Left ventricle myocardium inferior (tissue), 1 donor: ENCODE results near the gene TSPAN10. TPM values are rescaled to one million over a fixed set of nuclear protein-coding genes. Genes with fewer than 3 reads are reported as not detected.

Source experiments
- DNase-seq: peaks from one replicate; pipeline ENCODE4 v3.0.0-alpha.2; 2020
- H3K27ac ChIP-seq: fragments of 200-600 bp; replicated peaks from 2 replicates; pipeline ENCODE4 v1.8.0; 2021
- H3K27me3 ChIP-seq: fragments of 200-600 bp; 2 replicates; pipeline ENCODE4 v1.8.0; 2021; ENCODE audit warnings: low read depth
- H3K36me3 ChIP-seq: fragments of 200-600 bp; 2 replicates; pipeline ENCODE4 v1.8.0; 2021
- H3K4me1 ChIP-seq: fragments of 200-600 bp; 2 replicates; pipeline ENCODE4 v1.8.0; 2021
- H3K4me3 ChIP-seq: fragments of 200-600 bp; 2 replicates; pipeline ENCODE4 v1.8.0; 2021; ENCODE audit warnings: mild to moderate bottlenecking, moderate library complexity
- H3K9me3 ChIP-seq: fragments of 200-600 bp; replicated peaks from 2 replicates; pipeline ENCODE4 v1.8.0; 2021
- CTCF ChIP-seq: fragments of 200-600 bp; IDR thresholded peaks from 2 replicates; pipeline ENCODE4 v1.8.0; 2021; ENCODE audit warnings: antibody characterized with exemption, mild to moderate bottlenecking, borderline replicate concordance
- intact Hi-C: fragments of 100-400 bp; cut with micrococcal nuclease; formaldehyde crosslinking; loops from one replicate; pipeline ENCODE4 v1.11.0; 2022
- total RNA-seq: library from RNA; stranded (reverse); fragmentation: NEBNext Ultra II Directional; extraction: Animal tissue kit (Norgen Biotek cat#: 25700); gene quantifications from one replicate; pipeline ENCODE4 v1.2.1, GENCODE V29; 2021
- donor health status: DM: no; HTN: yes; CAD: no; lungs with severe emphysema.

TSPAN10 gene
- total RNA-seq, 1 donor from 2014 or later: 0.30 TPM

GRCh38 chr17:81686614-81687013 is 49.6 kb downstream of the TSPAN10 start:
- no peak overlapping the region for H3K4me3 ChIP-seq
- no peaks in the 10 kb centered on the region for H3K9me3 ChIP-seq
- no peaks in the 10 kb centered on the region for H3K27me3 ChIP-seq
- TF ChIP-seq CTCF: no peak
- DNase-seq: no peak
- peaks cover 44% of the 10 kb centered on the region for H3K4me1 ChIP-seq
- H3K27ac ChIP-seq: no peak overlapping the region
- H3K36me3 ChIP-seq: peaks cover 61% of the 10 kb centered on the region
- intact Hi-C loops: no loop called here

- TF ChIP-seq CTCF: no peak
- DNase-seq: no peak
- peaks cover 74% of the 10 kb centered on the region for H3K36me3 ChIP-seq
- no peak overlapping the region for H3K27ac ChIP-seq
- no peaks in the 10 kb centered on the region for H3K9me3 ChIP-seq
- H3K4me3 ChIP-seq: no peak overlapping the region
- peaks cover 30% of the 10 kb centered on the region for H3K4me1 ChIP-seq
- no peaks in the 10 kb centered on the region for H3K27me3 ChIP-seq
- intact Hi-C loops: no loop called here
Observed at GRCh38 chr17:81687770-81688541, 51.0 kb downstream of the TSPAN10 start.

DNA sequence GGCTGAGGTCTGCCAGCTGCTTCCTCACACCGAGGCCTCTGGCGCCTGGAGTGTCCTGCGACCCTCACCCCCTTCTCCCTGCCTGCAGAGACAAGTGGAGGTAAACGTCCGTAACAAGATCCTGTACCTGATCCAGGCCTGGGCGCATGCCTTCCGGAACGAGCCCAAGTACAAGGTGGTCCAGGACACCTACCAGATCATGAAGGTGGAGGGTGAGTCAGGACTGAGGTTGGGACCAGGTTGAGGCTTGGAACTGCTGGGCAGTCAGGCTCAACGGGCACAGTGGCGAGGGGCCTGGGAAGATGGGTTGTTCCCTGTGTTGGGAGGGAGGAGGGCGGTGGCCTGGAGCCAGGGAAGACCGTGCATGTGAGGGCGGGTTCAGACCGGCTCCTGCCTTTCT is 51.6 kb downstream of the TSPAN10 start:
- H3K4me1 ChIP-seq: peaks cover 24% of the 10 kb centered on the region
- H3K27me3 ChIP-seq: no peaks in the 10 kb centered on the region
- intact Hi-C loops: no loop called here
- no peak overlapping the region for H3K4me3 ChIP-seq
- TF ChIP-seq CTCF: no peak
- no peak for DNase-seq
- no peaks in the 10 kb centered on the region for H3K9me3 ChIP-seq
- H3K27ac ChIP-seq: no peak overlapping the region
- H3K36me3 ChIP-seq: peaks cover 81% of the 10 kb centered on the region

DNA sequence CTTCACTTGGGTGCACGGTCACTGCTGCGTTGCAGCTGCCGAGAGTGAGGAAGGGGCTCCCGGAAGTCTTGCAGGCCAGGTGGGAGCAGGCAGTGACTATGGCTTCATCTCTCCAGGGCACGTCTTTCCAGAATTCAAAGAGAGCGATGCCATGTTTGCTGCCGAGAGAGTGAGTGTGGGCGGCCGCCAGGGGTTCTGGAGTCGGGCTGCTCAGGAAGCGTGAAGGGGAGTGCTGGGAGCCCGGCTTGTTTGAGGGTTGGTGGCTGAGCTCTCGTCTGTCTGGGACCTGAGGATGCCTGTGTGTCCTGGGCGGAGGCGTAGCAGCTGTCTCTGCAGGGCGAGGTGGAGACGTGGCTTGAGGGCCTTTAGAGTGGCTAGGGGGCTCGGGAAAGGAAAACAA is 53.1 kb downstream of the TSPAN10 start:
- Histone ChIP-seq H3K4me3 (no peak overlapping the region), H3K27me3 (no peaks in the 10 kb centered on the region), H3K4me1 (peaks cover 12% of the 10 kb centered on the region), H3K36me3 (peaks cover 96% of the 10 kb centered on the region), H3K9me3 (no peaks in the 10 kb centered on the region), H3K27ac (no peak overlapping the region)
- intact Hi-C loops: no loop called here
- no peak for TF ChIP-seq CTCF
- DNase-seq: no peak

- no peak overlapping the region for H3K4me3 ChIP-seq
- intact Hi-C loops: no loop called here
- no peaks in the 10 kb centered on the region for H3K27me3 ChIP-seq
- peaks cover 100% of the 10 kb centered on the region for H3K36me3 ChIP-seq
- no peak for TF ChIP-seq CTCF
- no peak overlapping the region for H3K27ac ChIP-seq
- peaks cover 7% of the 10 kb centered on the region for H3K4me1 ChIP-seq
- H3K9me3 ChIP-seq: no peaks in the 10 kb centered on the region
- no peak for DNase-seq
Observed at GRCh38 chr17:81690549-81690948, 53.6 kb downstream of the TSPAN10 start.
